ENCODE results near the gene ARFGAP2. TPM values are rescaled to one million over a fixed set of nuclear protein-coding genes. Genes with fewer than 3 reads are reported as not detected.
A peak's percentile ranks its signal among the peaks of the same experiment; 100 is the strongest.

ARFGAP2 gene
- total RNA-seq, 1 donor, result 152 TPM

GRCh38 chr11:47186700-47187695 is 10.3 kb upstream of the ARFGAP2 start:
- H3K4me3 ChIP-seq (ENCODE audit: low read depth, low read length), result peak overlapping the region; percentile 57
- TF ChIP-seq CTCF (IDR thresholded peaks at IDR 0.05; ENCODE audit: insufficient read depth, low read length), result peak; percentile 0
- DNase-seq (ENCODE audit: low read depth), result peak; percentile 60

- TF ChIP-seq CTCF (IDR thresholded peaks at IDR 0.05; ENCODE audit: insufficient read depth, low read length), result peak; percentile 0
Observed at GRCh38 chr11:47186076-47186699, 9.5 kb upstream of the ARFGAP2 start, which contains the start of gene PACSIN3. Gene PACSIN3 (minus strand): TSS chr11:47186434. CDS start chr11:47182727, 3,707 bp downstream.

GRCh38 chr11:47185305-47186075 is 8.8 kb upstream of the ARFGAP2 start:
- peak overlapping the region; percentile 65 for H3K4me3 ChIP-seq (ENCODE audit: low read depth, low read length)
- DNase-seq (ENCODE audit: low read depth), result no peak
- no peak for TF ChIP-seq CTCF (IDR thresholded peaks at IDR 0.05; ENCODE audit: insufficient read depth, low read length)

More at GRCh38 chr11:47186076-47186699, 9.5 kb upstream of the ARFGAP2 start, which contains the start of gene PACSIN3:
- peak within 1 kb of the TSS; percentile 65 for H3K4me3 ChIP-seq (ENCODE audit: low read depth, low read length)
- DNase-seq (ENCODE audit: low read depth), result no peak

GRCh38 chr11:47184711-47185304 is 8.1 kb upstream of the ARFGAP2 start:
- no peak for DNase-seq (ENCODE audit: low read depth)
- peak overlapping the region; percentile 65 for H3K4me3 ChIP-seq (ENCODE audit: low read depth, low read length)
- no peak for TF ChIP-seq CTCF (IDR thresholded peaks at IDR 0.05; ENCODE audit: insufficient read depth, low read length)

- TF ChIP-seq CTCF (IDR thresholded peaks at IDR 0.05; ENCODE audit: insufficient read depth, low read length), result no peak
- DNase-seq (ENCODE audit: low read depth), result no peak
- H3K4me3 ChIP-seq (ENCODE audit: low read depth, low read length), result no peak overlapping the region
Observed at GRCh38 chr11:47183969-47184368, 7.3 kb upstream of the ARFGAP2 start.
